GM19463 (cell line): Measurements from ENCODE around the gene SRCAP.

Source experiments
- ATAC-seq: cut with Tn5 transposase; IDR thresholded peaks from one replicate; pipeline ENCODE4 v1.9.1; 2021; ENCODE audit warnings: mild to moderate bottlenecking, moderate library complexity; ENCODE audit not compliant: unreplicated experiment

Gene SRCAP

DNA sequence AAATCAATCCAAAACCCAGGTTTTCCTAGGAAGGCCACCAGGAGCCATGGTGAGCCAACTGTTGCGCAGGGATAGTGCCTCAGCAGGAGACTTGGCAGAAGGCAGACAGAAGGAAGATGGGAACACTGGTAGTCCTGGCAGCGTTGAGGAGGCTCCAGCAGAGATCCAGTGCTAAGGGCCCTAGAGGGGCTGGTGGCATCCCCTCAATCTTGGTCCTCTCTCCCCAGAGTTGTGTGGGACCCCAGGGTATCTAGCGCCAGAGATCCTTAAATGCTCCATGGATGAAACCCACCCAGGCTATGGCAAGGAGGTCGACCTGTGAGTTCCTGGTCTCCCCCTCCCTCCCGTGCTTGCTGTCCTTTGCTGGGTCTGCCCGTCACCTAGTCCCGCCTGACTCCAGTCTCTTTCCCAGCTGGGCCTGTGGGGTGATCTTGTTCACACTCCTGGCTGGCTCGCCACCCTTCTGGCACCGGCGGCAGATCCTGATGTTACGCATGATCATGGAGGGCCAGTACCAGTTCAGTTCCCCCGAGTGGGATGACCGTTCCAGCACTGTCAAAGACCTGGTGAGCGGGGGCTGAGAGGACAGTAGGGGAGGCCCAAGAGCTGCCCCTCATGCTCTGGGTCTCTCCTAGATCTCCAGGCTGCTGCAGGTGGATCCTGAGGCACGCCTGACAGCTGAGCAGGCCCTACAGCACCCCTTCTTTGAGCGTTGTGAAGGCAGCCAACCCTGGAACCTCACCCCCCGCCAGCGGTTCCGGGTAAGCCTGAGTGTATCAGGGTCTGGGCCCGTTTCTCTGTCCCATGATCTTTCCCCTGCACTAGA, 57.2 kb downstream of the SRCAP start:
- ATAC-seq: no peak

DNA sequence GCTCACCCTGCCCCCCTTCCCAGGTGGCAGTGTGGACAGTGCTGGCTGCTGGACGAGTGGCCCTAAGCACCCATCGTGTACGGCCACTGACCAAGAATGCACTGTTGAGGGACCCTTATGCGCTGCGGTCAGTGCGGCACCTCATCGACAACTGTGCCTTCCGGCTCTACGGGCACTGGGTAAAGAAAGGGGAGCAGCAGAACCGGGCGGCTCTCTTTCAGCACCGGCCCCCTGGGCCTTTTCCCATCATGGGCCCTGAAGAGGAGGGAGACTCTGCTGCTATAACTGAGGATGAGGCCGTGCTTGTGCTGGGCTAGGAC, 57.8 kb downstream of the SRCAP start:
- no peak for ATAC-seq

DNA sequence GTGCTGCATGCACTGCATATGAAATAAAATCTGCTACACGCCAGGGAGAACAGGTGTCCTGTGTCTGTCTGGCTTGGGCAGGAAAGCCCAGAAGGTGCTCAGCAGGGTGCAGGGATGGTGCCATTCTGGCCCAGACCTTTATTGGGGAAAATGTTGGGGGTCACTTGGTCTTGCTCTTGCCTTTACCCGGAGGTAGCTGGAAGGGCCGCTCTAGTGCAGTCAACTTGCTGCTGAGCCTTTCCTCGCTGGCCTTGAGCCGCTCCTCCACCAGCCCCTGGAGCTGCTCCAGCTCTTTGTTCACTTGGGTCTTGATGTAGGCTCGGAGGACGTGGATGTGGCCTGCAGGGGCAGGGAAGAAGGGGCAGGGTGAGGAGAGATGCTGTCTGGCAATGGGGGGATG, 58.3 kb downstream of the SRCAP start:
- no peak for ATAC-seq

DNA sequence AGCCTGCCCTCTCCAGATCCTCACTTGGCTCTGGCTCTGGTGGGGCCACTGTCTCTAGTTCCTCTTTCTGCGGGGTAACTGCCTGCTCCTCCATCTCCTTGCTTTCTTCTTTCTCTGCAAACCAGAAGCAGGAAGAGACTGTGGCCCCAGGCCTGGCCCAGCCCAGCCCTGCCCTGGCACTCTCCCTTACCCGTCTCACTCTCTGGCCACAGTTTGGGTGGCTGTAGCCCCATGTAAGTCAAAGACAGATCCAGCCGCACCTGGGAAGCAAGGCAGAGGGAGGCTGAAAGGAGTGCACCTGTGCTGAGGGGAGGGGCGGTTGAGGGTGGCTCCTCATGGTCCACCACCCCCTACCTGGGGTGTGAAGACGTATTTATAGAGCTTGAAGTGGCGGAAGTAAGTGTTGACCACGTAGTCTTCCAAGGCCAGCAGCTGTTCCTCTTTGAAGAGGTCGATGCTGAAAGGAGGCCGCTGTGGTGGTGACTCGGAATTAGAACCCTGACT, 60.1 kb downstream of the SRCAP start:
- no peak for ATAC-seq

DNA sequence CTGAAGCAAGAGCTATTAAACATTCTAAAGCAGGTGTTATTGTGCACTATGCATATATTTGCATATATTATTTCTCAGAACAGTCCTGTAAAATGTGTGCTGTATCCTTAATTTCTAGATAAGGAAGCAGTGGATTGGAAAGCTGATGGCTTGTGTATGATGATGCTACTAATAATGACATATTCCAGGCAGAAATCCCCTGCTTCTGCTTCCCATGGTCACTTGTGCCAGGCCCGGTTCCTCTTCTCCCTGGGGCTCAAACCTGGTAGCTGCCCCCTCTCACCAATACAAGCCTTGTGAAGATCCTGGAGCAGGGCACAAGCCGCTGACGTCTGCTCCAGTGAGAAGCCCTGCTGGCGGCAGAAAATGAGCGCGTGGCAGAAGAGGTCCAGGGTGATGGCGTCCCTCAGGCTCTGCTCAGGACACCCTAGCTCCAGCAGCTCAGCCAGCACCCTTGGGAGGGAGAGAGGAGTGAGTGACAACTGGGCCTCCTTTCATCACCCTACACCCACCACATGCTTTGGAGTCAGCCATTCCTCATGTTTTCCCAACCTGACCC, 61.1 kb downstream of the SRCAP start:
- no peak for ATAC-seq

DNA sequence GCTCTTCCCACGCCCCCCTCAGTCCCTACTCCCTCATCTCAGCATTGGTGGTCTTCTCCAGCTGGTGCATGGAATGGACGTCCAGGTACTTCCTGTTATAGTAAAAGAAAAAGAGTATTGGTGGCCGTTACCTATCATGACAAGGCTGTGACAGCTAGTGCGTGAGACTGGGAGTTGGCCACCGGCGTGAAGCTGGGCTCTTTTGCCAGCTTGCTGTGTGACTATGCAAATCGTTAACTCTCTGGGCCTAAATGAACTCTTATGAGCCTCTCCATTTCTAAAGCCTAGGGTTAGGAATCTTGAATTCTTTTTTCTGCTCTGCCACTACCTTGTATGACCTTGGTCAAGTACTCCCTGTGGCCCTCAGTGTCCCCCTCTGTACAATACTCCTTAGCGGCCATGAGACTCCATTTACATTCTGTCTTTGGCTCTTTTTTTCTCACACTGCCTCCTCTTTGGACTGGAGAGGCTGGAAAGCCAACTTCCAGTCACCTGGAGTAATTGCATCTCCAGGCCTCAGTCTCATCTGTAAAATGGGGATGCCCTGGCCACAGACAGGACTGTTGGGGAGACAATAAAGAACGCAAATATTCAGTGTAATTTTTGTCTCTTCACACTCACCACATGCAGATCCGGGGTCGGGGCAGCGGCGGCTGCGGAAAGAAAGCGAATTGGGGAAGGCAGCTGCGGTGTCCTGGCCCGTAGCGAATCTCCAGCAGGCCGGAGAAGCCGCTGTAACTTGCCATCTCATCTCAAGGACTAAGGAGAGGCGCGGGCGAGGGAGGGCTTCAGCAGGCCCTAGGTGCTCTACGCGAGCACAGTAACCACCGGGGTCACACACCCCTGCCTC, 61.8 kb downstream of the SRCAP start:
- ATAC-seq: no peak

DNA sequence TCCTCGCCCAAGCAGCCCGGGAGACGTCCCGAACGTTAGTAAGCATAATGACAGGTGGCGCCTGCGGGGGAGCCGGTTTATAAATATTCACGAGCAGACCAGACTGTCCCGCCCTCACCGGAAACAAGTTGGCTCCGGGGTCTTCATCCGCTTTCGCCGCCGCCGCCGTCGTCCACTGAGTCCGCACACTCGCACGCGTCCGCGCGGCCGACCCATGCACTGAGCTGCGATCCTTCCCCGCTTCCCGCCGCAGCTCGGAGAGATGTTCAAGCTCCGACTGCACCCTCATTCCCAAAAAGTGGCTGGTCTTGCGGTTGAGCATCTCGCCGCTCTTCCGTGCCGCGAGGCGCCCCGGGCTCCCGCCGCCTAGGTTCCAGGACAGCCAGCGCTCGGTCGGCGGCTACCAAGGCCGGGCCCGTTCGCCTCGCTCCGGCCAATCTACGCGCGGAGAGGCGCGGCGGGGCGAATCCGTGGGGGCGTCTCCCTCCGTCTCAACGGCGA, 62.5 kb downstream of the SRCAP start:
- peak; percentile 19 for ATAC-seq

DNA sequence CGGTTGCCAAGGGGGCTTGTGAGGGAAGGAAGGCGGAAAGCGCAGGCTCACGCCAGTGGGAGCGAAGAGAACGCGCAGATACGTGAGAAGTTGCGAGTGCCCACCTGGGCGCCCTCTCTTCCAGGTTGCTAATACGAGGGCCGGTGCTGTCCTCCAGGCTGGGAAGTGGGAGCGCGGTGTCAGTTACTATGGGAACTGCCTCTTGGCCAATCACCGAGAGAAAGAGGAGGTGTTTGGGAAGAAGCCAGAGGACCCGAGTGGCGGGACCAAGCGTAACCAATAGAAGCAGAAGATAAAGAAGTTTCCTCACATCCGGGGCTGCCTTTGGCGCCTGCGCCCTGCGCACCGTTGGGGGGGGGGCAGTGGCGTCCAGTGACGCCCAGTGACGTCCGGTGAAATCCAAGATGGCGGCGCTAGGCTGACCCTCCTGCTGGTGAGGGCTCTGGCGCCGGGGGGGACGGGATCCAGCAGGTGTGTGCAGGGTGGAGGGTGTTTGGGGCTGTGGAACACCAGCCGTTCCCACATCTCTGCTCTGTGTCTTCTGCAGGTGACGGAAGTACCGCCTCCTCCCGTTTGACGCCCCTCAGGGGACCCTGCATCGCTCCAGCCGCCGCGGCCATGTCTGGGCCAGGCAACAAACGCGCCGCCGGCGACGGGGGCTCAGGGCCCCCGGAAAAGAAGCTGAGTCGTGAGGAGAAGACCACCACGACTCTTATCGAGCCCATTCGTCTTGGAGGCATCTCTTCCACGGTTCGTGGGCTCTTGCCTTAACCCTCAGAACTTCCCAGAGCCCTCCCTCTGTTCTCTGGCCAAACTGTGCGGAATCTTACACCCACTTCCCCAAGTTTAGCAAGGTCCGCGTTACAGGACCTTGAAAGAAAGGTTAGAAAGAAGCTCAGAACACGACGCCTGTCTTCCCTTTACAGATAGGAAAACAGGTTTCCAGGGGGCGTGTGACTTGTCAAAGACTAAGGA, 63.2 kb downstream of the SRCAP start, which contains the start of the genes CFAP119 and RNF40:
CFAP119 (minus strand) TSS at position 135 of the 975 bp plus-strand sequence. CDS start 314 bp downstream, outside the sequence.
RNF40 (plus strand) TSS at position 395 of the 975 bp plus-strand sequence; CDS start at position 619, 224 bp downstream.
- ATAC-seq: peak; percentile 87

DNA sequence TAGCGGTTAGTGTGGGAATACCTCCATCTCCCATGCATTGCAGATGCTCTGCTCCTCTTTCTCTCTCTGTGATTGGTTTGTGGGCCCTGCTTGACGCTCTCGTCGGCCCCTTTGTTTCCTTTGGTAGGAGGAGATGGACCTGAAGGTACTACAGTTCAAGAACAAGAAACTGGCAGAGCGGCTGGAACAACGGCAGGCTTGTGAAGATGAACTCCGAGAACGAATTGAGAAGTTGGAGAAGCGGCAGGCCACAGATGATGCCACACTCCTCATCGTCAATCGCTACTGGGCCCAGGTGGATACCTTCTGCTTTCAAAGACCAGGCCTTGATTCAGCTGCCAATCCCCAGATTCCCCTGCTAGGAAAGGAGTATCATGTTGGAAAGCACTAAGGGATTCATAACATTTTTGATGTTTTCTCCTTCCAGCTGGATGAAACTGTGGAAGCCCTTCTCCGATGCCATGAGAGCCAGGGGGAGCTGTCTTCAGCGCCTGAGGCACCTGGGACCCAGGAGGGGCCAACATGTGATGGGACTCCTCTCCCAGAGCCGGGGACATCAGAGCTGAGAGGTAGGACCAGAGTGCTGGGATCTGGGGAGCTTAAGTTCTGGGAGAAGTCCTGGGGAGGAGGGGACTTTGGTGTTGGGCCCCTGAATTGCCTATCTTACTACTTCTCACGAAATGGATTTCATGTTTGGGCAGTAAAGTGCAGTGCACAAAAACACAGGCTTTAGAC, 64.2 kb downstream of the SRCAP start:
- no peak for ATAC-seq

DNA sequence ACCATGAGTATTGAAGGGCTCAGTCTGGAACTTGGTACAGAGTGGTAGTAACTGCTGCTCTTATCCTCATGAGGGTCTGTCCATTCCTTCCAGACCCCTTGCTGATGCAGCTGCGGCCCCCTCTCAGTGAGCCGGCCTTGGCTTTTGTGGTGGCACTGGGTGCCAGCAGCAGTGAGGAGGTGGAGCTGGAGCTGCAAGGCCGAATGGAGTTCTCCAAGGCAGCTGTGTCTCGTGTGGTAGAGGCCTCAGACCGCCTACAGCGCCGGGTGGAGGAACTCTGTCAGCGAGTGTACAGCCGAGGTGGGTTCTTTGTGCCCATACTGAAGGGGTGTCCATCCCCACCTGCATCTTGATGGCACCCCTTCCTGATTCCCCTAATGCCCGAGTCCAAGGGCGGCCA, 65.1 kb downstream of the SRCAP start:
- no peak for ATAC-seq

DNA sequence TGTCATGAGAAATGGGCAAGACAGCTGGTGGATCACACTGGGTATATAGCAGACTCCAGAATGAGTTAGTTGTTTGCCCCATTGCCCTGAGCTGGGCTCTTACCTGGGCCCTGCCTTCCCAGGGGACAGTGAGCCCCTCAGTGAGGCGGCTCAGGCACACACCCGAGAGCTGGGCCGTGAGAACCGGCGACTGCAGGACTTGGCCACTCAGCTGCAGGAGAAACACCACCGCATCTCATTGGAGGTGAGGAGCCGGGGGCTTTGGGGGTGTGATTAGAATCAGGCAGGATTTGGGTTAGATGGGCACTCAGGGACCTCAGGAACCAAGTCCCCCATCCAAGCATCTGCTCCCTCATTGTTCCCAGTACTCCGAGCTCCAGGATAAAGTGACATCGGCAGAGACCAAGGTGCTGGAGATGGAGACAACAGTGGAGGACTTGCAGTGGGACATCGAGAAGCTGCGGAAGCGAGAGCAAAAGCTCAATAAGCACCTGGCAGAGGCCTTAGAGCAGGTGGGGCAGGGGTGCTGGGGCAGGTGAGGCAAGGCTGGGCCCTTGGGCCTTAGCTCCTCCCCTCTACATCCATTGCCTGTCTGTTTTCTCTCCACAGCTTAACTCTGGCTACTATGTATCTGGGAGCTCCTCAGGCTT, 66.0 kb downstream of the SRCAP start:
- ATAC-seq: no peak

DNA sequence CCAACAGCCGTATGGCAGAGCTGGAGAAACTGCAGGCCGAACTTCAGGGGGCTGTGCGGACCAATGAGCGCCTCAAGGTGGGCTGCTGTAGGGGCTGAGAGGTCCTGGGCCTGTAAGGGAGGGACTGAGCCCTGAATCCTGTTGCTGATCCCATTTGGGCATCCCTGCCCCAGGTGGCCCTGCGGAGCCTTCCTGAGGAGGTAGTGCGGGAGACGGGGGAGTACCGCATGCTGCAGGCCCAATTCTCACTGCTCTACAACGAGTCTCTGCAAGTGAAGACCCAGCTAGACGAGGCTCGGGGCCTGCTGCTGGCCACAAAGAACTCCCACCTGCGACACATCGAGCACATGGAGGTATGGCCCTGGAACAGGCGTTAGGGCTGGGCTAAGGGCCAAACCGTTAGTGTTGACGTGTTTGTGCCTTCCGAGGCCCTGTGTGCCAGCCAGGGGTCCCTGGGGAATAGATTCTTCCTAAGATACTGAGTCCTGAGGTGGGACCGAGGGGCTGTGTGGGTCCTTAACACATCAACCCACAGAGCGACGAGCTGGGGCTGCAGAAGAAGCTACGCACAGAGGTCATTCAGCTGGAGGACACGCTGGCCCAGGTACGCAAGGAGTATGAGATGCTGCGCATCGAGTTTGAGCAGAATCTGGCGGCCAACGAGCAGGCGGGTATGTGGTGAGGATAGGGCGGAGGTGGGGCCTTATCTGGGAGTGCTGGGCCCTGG, 67.4 kb downstream of the SRCAP start:
- no peak for ATAC-seq

DNA sequence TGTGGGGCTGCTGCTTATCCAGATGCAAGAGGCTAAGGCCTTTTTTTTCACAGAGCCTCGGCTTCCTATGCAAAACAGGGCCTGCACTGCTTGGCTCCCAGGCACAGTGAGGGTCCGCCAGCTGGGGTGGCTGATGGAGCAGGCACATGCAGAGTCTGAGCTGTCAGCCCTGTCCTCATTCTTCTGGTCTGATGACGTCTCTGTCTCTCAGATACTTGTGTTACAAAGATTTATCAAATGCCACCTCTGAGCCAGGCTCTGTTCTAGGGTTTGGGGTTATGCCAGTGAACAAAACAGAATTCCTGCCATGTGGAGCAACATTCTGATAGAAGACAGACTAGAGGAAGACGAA, 67.9 kb downstream of the SRCAP start:
- ATAC-seq: no peak

DNA sequence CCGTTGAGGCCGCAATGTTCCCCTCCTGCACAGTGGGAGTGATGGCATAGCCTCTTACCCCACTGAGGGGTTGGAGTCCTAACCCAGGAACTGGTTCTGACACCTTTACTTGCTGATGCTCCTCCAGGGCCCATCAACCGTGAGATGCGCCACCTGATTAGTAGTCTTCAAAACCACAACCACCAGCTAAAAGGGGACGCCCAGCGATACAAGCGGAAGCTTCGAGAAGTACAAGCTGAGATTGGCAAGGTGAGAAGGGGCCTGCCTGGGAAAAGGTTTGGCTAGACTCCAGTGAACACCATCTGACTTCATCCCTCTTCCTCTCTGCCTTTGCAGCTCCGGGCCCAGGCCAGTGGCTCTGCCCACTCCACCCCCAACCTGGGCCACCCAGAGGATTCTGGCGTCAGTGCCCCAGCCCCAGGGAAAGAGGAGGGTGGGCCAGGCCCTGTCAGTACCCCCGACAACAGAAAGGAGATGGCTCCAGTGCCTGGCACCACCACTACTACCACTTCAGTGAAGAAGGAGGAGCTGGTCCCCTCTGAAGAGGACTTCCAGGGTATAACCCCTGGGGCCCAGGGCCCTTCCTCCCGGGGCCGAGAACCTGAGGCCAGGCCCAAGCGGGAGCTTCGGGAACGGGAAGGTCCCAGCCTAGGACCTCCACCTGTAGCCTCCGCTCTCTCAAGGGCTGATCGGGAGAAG, 68.9 kb downstream of the SRCAP start:
- ATAC-seq: no peak

DNA sequence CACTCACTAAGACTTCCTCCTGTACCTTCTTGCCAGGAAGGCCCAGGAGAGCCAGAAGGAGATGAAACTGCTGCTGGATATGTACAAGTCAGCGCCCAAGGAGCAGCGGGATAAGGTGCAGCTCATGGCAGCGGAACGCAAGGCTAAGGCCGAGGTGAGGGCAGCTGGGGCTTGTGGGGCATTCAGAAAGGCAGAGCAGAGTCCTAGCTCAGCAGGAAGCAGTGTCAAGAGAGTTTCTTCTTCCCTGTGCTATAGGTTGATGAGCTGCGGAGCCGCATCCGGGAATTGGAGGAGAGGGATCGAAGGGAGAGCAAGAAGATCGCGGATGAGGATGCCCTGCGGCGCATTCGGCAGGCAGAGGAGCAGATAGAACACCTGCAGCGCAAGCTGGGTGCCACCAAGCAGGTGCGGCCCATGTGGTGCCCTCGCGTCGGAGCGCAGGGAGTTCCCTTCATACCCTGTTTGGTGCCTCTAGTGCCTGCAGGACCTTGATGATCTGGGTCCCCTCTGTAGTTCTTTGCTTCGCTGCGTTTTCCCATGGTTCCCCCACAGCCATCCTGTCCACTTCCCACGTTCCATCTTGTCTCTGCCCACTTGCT, 69.7 kb downstream of the SRCAP start:
- no peak for ATAC-seq

DNA sequence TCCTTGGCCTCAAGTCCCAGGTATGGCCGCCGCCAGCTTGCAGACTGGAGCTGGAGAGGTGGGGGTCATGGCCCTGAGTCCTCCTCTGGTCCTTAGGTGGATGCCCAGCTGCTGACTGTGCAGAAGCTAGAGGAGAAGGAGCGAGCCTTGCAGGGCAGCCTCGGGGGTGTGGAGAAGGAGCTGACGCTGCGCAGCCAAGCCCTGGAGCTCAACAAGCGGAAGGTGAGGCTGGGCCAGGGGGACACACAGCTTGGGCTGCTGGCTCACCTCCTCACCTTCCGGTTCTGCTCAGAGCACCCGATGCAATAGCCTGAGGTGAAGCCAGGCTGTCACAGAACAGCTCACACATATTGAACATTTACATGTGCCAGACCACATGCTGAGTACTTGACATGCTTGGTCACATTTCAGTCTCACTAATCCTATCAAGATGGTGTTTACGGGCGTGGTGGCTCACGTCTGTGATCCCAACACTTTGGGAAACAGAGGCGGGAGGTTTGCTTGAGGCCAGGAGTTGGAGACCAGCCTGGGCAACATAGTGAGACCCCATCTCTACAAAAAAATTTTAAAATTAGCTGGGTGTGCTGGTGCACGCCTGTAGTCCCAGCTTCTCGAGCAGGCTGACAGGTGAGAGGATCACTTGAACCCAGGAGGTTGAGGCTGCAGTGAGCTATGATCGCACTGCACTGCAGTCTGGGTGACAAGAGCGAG, 70.6 kb downstream of the SRCAP start:
- no peak for ATAC-seq

DNA sequence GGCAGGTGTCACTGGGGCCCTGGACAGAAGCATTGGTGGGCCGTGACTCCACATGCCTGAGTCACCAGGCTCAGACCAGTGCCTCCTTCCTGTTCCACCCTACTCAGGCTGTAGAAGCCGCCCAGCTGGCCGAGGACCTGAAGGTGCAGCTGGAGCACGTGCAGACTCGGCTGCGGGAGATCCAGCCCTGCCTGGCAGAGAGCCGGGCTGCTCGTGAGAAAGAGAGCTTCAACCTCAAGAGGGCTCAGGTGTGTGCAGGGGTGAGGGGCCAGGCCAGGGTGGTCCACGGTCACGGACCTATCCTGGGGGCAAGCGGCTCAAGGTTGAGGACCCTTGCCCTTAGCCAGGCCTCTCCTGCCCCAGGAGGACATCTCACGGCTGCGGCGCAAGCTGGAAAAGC, 72.8 kb downstream of the SRCAP start:
- no peak for ATAC-seq
